Measurements from ENCODE around the gene MAP3K7. TPM values are rescaled to one million over a fixed set of nuclear protein-coding genes. Genes with fewer than 3 reads are reported as not detected.

MAP3K7 gene
- total RNA-seq, 1 donor from 2014 or later: 20.4 TPM

DNA sequence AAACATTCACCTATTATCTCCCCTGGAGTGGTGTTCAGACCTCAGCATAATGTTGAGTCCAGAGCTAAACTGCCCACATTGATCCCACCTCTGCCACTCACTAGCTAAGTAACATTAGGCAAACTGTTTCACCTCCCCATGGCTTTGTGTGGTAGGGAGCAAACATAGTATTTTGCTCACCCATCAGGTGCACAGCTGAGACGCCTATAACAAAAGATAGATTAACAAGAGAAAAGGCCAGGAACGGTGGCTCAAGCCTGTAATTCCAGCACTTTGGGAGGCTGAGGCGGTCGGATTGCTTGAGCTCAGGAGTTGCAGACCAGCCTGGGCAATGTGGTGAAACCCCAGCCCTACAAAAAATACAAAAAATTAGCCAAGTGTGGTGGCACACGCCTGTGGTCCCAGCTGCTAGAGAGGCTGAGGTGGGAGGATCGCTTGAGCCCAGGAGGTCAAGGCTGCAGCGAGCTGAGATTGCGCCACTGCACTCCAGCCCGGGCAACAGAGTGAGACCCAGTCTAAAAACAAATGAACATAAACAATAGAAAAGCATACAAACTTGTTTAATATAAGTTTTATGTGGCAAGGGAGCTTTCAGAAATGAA, 91.6 kb downstream of the MAP3K7 start:
- H3K36me3 ChIP-seq: no peaks in the 10 kb centered on the region
- H3K4me3 ChIP-seq: no peak overlapping the region
- intact Hi-C loops (cut with DNase I): no loop called here
- TF ChIP-seq, protein P1, sequence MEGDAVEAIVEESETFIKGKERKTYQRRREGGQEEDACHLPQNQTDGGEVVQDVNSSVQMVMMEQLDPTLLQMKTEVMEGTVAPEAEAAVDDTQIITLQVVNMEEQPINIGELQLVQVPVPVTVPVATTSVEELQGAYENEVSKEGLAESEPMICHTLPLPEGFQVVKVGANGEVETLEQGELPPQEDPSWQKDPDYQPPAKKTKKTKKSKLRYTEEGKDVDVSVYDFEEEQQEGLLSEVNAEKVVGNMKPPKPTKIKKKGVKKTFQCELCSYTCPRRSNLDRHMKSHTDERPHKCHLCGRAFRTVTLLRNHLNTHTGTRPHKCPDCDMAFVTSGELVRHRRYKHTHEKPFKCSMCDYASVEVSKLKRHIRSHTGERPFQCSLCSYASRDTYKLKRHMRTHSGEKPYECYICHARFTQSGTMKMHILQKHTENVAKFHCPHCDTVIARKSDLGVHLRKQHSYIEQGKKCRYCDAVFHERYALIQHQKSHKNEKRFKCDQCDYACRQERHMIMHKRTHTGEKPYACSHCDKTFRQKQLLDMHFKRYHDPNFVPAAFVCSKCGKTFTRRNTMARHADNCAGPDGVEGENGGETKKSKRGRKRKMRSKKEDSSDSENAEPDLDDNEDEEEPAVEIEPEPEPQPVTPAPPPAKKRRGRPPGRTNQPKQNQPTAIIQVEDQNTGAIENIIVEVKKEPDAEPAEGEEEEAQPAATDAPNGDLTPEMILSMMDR (IDR thresholded peaks at IDR 0.05): no peak
- H3K27me3 ChIP-seq: no peaks in the 10 kb centered on the region
- no peak for ATAC-seq
- DNase-seq: no peak
- no peaks in the 10 kb centered on the region for H3K9me3 ChIP-seq
- no peak overlapping the region for H3K27ac ChIP-seq
- H3K4me1 ChIP-seq: no peaks in the 10 kb centered on the region

DNA sequence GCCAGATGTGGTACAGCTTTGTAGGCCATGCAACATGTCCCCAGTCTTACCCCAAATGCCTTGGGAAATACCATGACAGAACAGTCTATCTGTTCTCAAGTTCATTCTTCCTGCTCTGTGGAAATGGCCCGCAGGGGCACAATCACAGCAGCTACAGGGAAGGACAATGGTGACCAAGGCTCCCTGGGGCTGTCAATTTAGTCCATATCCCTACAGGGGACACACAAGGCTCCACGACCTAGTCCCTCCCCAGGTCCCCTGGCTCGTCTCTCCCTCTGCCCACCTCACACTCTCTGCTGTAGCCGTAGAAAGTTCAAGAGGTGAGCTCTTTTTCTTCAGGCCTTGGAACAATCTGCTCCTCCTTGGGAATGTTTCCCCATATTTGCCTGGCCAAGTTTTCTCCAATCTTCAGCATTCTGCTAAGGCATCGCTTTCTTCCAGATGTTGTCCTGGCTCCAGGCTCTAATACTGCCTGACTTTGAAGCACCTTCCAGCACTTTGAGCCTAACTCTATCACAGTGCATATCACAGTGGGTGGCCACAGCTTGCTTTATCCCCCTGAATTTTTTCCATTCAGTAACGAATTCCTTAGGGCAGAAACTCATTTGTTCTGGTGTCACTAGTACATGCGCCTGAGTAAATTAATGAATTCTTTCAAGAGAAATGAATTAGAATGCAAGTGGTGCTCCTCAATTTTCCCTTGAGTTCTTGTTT, 92.6 kb downstream of the MAP3K7 start:
- no peak overlapping the region for H3K4me3 ChIP-seq
- H3K27me3 ChIP-seq: no peaks in the 10 kb centered on the region
- peak; percentile 23 for ATAC-seq
- TF ChIP-seq, protein P1 (IDR thresholded peaks at IDR 0.05): no peak
- no peaks in the 10 kb centered on the region for H3K36me3 ChIP-seq
- no peaks in the 10 kb centered on the region for H3K4me1 ChIP-seq
- H3K27ac ChIP-seq: no peak overlapping the region
- no peaks in the 10 kb centered on the region for H3K9me3 ChIP-seq
- intact Hi-C loops (cut with DNase I): no loop called here
- no peak for DNase-seq

DNA sequence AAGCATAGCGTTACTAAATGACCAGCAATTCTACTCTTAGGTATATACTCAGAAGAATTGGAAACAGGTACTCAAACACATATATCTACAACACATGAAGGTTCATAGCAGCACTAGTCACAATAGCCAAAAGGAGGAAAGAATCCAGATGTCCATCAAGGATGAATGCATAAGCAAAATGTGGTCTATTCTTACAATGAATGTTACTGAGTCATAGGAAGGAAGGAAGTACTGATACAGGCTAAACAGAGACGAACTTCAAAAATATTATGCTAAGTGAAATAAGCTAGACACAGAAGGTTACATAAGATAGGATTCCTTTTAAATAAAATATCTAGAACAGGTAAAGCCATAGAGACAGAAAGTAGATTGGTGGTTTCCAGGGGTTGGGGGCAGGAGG, 93.5 kb downstream of the MAP3K7 start:
- ATAC-seq: no peak
- H3K9me3 ChIP-seq: no peaks in the 10 kb centered on the region

DNA sequence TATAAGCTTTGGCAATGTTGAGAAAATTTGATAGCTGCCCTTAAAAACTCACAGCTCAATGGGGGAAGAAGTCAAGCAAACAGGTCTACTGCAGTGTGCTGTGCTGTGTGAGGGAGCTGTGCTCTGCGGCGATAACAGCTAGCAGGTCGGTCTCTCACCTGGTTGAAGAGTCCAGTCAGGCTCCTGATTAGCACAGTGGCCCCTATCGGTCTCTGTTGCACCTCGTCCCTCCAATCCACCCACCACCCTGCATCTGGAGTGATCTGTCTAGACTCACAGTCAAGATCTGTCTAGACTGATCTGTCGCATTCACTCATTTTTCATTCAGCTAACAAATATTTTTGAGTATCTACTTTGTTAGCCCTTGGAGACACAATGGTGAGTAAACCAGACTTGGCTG, 94.1 kb downstream of the MAP3K7 start:
- no peaks in the 10 kb centered on the region for H3K36me3 ChIP-seq
- TF ChIP-seq, protein P1 (IDR thresholded peaks at IDR 0.05): no peak
- H3K27me3 ChIP-seq: no peaks in the 10 kb centered on the region
- H3K27ac ChIP-seq: no peak overlapping the region
- intact Hi-C loops (cut with DNase I): no loop called here
- no peak overlapping the region for H3K4me3 ChIP-seq
- no peaks in the 10 kb centered on the region for H3K9me3 ChIP-seq
- ATAC-seq (no peak), DNase-seq (no peak)
- H3K4me1 ChIP-seq: no peaks in the 10 kb centered on the region

More for the DNA sequence above, 93.5 kb downstream of the MAP3K7 start:
- Histone ChIP-seq H3K4me1 (no peaks in the 10 kb centered on the region), H3K36me3 (no peaks in the 10 kb centered on the region), H3K4me3 (no peak overlapping the region), H3K27ac (no peak overlapping the region), H3K27me3 (no peaks in the 10 kb centered on the region)
- intact Hi-C loops (cut with DNase I): no loop called here
- TF ChIP-seq, protein P1 (IDR thresholded peaks at IDR 0.05): no peak
- no peak for DNase-seq

DNA sequence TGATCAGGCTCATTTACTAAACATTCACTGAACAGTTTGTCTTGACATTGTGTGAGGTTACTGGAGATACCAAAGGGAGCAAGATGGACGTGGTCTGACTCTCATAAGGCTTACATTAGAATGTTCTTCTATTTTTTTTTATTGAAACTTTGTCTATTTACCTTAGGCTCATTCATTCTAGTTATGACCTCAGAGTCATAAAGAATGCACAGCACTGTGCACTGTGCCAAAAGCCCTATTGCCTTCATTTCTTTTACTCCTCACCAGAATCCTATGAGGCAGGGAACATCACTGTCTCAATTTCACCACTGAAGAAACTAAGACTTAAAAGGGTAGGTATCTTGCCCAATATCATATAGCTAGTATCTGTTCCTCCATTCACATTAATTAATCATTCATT, 94.5 kb downstream of the MAP3K7 start:
- ATAC-seq (no peak), DNase-seq (no peak)
- Histone ChIP-seq H3K9me3 (no peaks in the 10 kb centered on the region), H3K27ac (no peak overlapping the region), H3K36me3 (no peaks in the 10 kb centered on the region), H3K4me3 (no peak overlapping the region), H3K4me1 (no peaks in the 10 kb centered on the region), H3K27me3 (no peaks in the 10 kb centered on the region)
- TF ChIP-seq, protein P1 (IDR thresholded peaks at IDR 0.05): no peak
- intact Hi-C loops (cut with DNase I): no loop called here

Measured in upper lobe of right lung (tissue), 1 donor.